Measurements from ENCODE around the gene ALG14. TPM values are rescaled to one million over a fixed set of nuclear protein-coding genes. Genes with fewer than 3 reads are reported as not detected.

Gene ALG14
- total RNA-seq, 1 donor from 2014 or later, result 7.5 TPM

DNA sequence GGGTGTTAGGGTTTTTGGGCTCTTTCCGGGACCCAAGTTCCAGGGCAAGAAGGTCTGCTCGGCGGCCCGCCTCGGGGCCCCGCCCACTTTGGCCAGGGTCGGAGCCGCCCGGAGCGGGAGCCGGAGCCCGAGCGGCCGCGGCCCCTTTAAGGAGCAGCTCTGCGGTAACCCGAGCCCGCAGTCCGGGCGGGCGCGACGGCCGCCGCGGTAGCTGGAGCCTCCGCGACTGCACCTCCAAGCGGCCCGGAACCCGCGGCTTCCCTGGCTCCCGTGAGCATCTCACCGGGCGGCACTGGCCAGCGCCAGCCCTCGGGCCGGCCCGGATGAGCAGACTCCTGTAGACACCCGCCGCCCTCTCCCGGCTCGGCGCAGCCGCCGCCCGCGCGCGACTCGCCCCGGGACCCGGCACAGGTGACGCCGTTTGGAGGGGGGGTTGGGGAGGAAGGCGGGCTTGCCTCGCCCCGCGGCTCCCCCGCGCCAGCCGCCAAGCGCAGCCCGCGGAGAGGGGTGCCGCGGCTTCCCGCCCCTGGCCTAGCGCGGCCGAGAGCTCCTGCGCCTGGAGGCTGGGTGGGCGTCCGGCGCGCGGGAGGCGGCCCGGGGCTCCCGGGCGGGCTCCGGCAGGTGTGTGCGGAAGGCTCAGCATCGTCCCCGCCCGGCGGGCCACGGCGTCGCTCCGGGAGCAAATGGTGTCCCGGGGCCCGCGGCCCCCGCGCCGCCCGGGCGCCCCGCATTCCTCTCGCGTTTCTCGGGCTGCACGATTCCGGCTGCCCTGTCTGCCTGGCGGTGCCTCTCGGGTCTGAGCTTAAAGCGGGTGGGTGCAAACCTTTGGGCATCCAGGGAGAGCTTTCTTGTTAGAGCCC is 44.7 kb upstream of the ALG14 start, which contains the start of gene TLCD4:
TLCD4 (plus strand) TSS at position 149 of the 860 bp plus-strand sequence. CDS start 26,547 bp downstream, outside the sequence.
- peaks cover 7% of the 10 kb centered on the region for H3K4me1 Mint-ChIP-seq
- H3K27ac Mint-ChIP-seq, result peak within 1 kb of the TSS; percentile 74
- peaks cover 40% of the 10 kb centered on the region for H3K27me3 Mint-ChIP-seq
- POLR2A ChIA-PET, result interaction anchor here (0.6 to 2.0 kb wide), 2 partner anchors 58 to 116 kb away, joined by 4 to 10 read pairs; partner anchors contain the start of gene RWDD3
- no peaks in the 10 kb centered on the region for H3K9me3 Mint-ChIP-seq
- TF ChIP-seq, protein P1, sequence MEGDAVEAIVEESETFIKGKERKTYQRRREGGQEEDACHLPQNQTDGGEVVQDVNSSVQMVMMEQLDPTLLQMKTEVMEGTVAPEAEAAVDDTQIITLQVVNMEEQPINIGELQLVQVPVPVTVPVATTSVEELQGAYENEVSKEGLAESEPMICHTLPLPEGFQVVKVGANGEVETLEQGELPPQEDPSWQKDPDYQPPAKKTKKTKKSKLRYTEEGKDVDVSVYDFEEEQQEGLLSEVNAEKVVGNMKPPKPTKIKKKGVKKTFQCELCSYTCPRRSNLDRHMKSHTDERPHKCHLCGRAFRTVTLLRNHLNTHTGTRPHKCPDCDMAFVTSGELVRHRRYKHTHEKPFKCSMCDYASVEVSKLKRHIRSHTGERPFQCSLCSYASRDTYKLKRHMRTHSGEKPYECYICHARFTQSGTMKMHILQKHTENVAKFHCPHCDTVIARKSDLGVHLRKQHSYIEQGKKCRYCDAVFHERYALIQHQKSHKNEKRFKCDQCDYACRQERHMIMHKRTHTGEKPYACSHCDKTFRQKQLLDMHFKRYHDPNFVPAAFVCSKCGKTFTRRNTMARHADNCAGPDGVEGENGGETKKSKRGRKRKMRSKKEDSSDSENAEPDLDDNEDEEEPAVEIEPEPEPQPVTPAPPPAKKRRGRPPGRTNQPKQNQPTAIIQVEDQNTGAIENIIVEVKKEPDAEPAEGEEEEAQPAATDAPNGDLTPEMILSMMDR (IDR thresholded peaks at IDR 0.05), result no peak
- ATAC-seq (ENCODE audit: low read depth) (peak; percentile 68), DNase-seq (peak; percentile 43)
- CTCF ChIA-PET, result interaction anchor here (0.9 to 1.6 kb wide), 2 partner anchors 44 to 116 kb away, joined by 3 to 13 read pairs; partner anchors contain the start of genes ALG14 and RWDD3
- peak within 1 kb of the TSS; percentile 93 for H3K4me3 Mint-ChIP-seq
- intact Hi-C loops (cut with micrococcal nuclease), result loop anchor here (1.0 to 2.0 kb wide), 2 partner anchors 9 to 21 kb away; no protein-coding TSS in a partner anchor
- peaks cover 2% of the 10 kb centered on the region for H3K36me3 Mint-ChIP-seq (ENCODE audit: low read depth)

- TF ChIP-seq, protein P1 (IDR thresholded peaks at IDR 0.05), result peak; percentile 76
- Mint-ChIP-seq H3K9me3 (no peaks in the 10 kb centered on the region), H3K4me1 (peaks cover 7% of the 10 kb centered on the region), H3K27me3 (peaks cover 41% of the 10 kb centered on the region), H3K27ac (peak overlapping the region; percentile 74), H3K36me3 (ENCODE audit: low read depth) (peaks cover 2% of the 10 kb centered on the region), H3K4me3 (peak overlapping the region; percentile 93)
- POLR2A ChIA-PET, result interaction anchor here (0.6 to 2.0 kb wide), 3 partner anchors 44 to 117 kb away, joined by 4 to 10 read pairs (median 4); partner anchors contain the start of gene RWDD3
- ATAC-seq (ENCODE audit: low read depth) (peak; percentile 82), DNase-seq (peak; percentile 31)
- CTCF ChIA-PET, result interaction anchor here (0.7 to 1.6 kb wide), 3 partner anchors 44 to 262 kb away, joined by 3 to 13 read pairs (median 5); partner anchors contain the start of genes ALG14 and RWDD3
- intact Hi-C loops (cut with micrococcal nuclease), result loop anchor here (1.0 to 2.0 kb wide), 5 partner anchors 8 to 118 kb away; partner anchors contain the start of genes ALG14 and RWDD3
Observed at GRCh38 chr1:95116580-95117206, 43.9 kb upstream of the ALG14 start.

GRCh38 chr1:95115708-95116137 is 43.0 kb upstream of the ALG14 start:
- Mint-ChIP-seq H3K27me3 (peaks cover 35% of the 10 kb centered on the region), H3K27ac (no peak overlapping the region), H3K4me3 (no peak overlapping the region), H3K4me1 (peaks cover 7% of the 10 kb centered on the region), H3K9me3 (no peaks in the 10 kb centered on the region), H3K36me3 (ENCODE audit: low read depth) (peaks cover 2% of the 10 kb centered on the region)
- POLR2A ChIA-PET, result interaction anchor here (1.3 kb wide), 1 partner anchor 43 kb away, joined by 4 read pairs; no protein-coding TSS in a partner anchor
- TF ChIP-seq, protein P1 (IDR thresholded peaks at IDR 0.05), result no peak
- ATAC-seq (ENCODE audit: low read depth) (no peak), DNase-seq (no peak)
- CTCF ChIA-PET, result interaction anchor here (0.7 to 1.6 kb wide), 4 partner anchors 31 to 261 kb away, joined by 3 to 7 read pairs (median 4); partner anchors contain the start of gene RWDD3
- intact Hi-C loops (cut with micrococcal nuclease), result loop anchor here (1.0 to 2.0 kb wide), 4 partner anchors 19 to 119 kb away; partner anchors contain the start of genes ALG14 and RWDD3

GRCh38 chr1:95113684-95114083 is 40.9 kb upstream of the ALG14 start:
- Mint-ChIP-seq H3K27me3 (peaks cover 24% of the 10 kb centered on the region), H3K4me3 (no peak overlapping the region), H3K4me1 (peaks cover 7% of the 10 kb centered on the region), H3K27ac (no peak overlapping the region), H3K9me3 (no peaks in the 10 kb centered on the region), H3K36me3 (ENCODE audit: low read depth) (peaks cover 2% of the 10 kb centered on the region)
- no peak for ATAC-seq (ENCODE audit: low read depth)
- ChIA-PET CTCF (no interaction called here), POLR2A (no interaction called here)
- DNase-seq, result no peak
- TF ChIP-seq, protein P1 (IDR thresholded peaks at IDR 0.05), result no peak
- intact Hi-C loops (cut with micrococcal nuclease), result no loop called here

All from activated B cell treated with CpG ODN at 0.5 μM for 24 hours (primary cell).